IMR-90 (cell line): ENCODE data around the gene TNNC1. TPM values are rescaled to one million over a fixed set of nuclear protein-coding genes. Genes with fewer than 3 reads are reported as not detected.

ENCODE experiments used
- ATAC-seq: fragments of 200-7000 bp; cut with Tn5 transposase; 2 replicates; pipeline ENCODE4 v1.9.1; 2020; ENCODE audit warnings: low read depth, mild to moderate bottlenecking, moderate library complexity
- BruUV-seq: library from RNA; stranded (reverse); fragments of 400-500 nt; replicated peaks from 2 replicates; lab custom pipeline; 2021; lab: Mats Ljungman, UMichigan
- CTCF ChIA-PET: fragments of 300-600 bp; formaldehyde crosslinking; extraction: SDS; loops from one replicate; lab custom pipeline; 2021; ENCODE audit warnings: antibody characterized with exemption; lab: Yijun Ruan, JAX
- POLR2A ChIA-PET: fragments of 300-600 bp; sonication (Branson Sonifier 250); formaldehyde crosslinking; loops from one replicate; lab custom pipeline; 2022; ENCODE audit warnings: antibody characterized with exemption; ENCODE audit not compliant: unreplicated experiment; lab: Charles Lee
- DNase-seq: peaks from one replicate; pipeline ENCODE4 v3.0.0; 2013
- H2AFZ ChIP-seq: replicated peaks from 2 replicates; pipeline ENCODE3; 2013; ENCODE audit warnings: low read length, mild to moderate bottlenecking; ENCODE audit not compliant: poor library complexity
- H2AK5ac ChIP-seq: 2 replicates; pipeline ENCODE4 v1.6.1; 2013; ENCODE audit warnings: low read depth, low read length, inconsistent platforms
- H2AK9ac ChIP-seq: replicated peaks from 2 replicates; pipeline ENCODE3; 2013; ENCODE audit warnings: mild to moderate bottlenecking, low read depth, low read length, moderate library complexity; ENCODE audit not compliant: poor library complexity
- H2BK120ac ChIP-seq: 2 replicates; pipeline ENCODE4 v1.6.1; 2013; ENCODE audit warnings: low read depth, low read length, inconsistent platforms
- H2BK15ac ChIP-seq: 3 replicates; pipeline ENCODE4 v1.6.1; 2013; ENCODE audit warnings: low read depth, low read length, inconsistent platforms
- H2BK20ac ChIP-seq: 2 replicates; pipeline ENCODE4 v1.6.1; 2013; ENCODE audit warnings: low read depth, mild to moderate bottlenecking, inconsistent platforms, low read length, moderate library complexity
- H2BK5ac ChIP-seq: 2 replicates; pipeline ENCODE4 v1.6.1; 2013; ENCODE audit warnings: mild to moderate bottlenecking, low read depth, low read length, inconsistent platforms; ENCODE audit not compliant: poor library complexity, severe bottlenecking
- H3K14ac ChIP-seq: replicated peaks from 2 replicates; pipeline ENCODE4 v1.6.1; 2013; ENCODE audit warnings: low read depth, low read length, inconsistent platforms
- H3K18ac ChIP-seq: 2 replicates; pipeline ENCODE4 v1.6.1; 2013; ENCODE audit warnings: low read depth, low read length, control low read depth
- H3K23ac ChIP-seq: 2 replicates; pipeline ENCODE4 v1.6.1; 2013; ENCODE audit warnings: low read depth, low read length, inconsistent platforms
- H3K27ac ChIP-seq: 2 replicates; pipeline ENCODE4 v1.5.1; 2013; ENCODE audit warnings: mild to moderate bottlenecking, control low read depth, low read length; ENCODE audit not compliant: insufficient read depth
- H3K27me3 ChIP-seq: 2 replicates; pipeline ENCODE4 v1.6.1; 2013; ENCODE audit warnings: low read length; ENCODE audit not compliant: control insufficient read depth, insufficient read depth
- H3K36me3 ChIP-seq: 2 replicates; pipeline ENCODE4 v1.6.1; 2013; ENCODE audit warnings: low read length, mixed read lengths; ENCODE audit not compliant: control insufficient read depth, insufficient read depth
- H3K4ac ChIP-seq: 2 replicates; pipeline ENCODE4 v1.6.1; 2013; ENCODE audit warnings: low read depth, low read length, inconsistent platforms
- H3K4me1 ChIP-seq: 2 replicates; pipeline ENCODE4 v1.6.1; 2013; ENCODE audit warnings: low read length, mixed read lengths; ENCODE audit not compliant: control insufficient read depth, insufficient read depth
- H3K4me2 ChIP-seq: 2 replicates; pipeline ENCODE4 v1.6.1; 2013; ENCODE audit warnings: low read depth, mild to moderate bottlenecking, control low read depth, low read length, moderate library complexity
- H3K4me3 ChIP-seq: 2 replicates; pipeline ENCODE4 v1.5.1; 2013; ENCODE audit warnings: low read depth, mild to moderate bottlenecking, control low read depth, low read length, moderate library complexity; ENCODE audit not compliant: insufficient read depth
- H3K56ac ChIP-seq: 2 replicates; pipeline ENCODE4 v1.6.1; 2013; ENCODE audit warnings: low read length, inconsistent platforms; ENCODE audit not compliant: insufficient read depth; ENCODE audit errors: extremely low read depth
- H3K79me1 ChIP-seq, 2 experiments: 2 replicates each; pipeline ENCODE4 v1.6.1; 2013; ENCODE audit warnings: low read length in 2 of 2, inconsistent platforms in 1 of 2, low read depth in 1 of 2
- H3K9ac ChIP-seq: 2 replicates; pipeline ENCODE4 v1.6.1; 2013; ENCODE audit warnings: low read depth, low read length, control low read depth
- H3K9me1 ChIP-seq: 2 replicates; pipeline ENCODE4 v1.6.1; 2013; ENCODE audit warnings: low read length, inconsistent platforms; ENCODE audit not compliant: insufficient read depth
- H3K9me3 ChIP-seq: 2 replicates; pipeline ENCODE4 v1.6.1; 2013; ENCODE audit warnings: low read length; ENCODE audit not compliant: control insufficient read depth, insufficient read depth
- H4K20me1 ChIP-seq: 2 replicates; pipeline ENCODE4 v1.6.1; 2013; ENCODE audit warnings: low read length, inconsistent platforms; ENCODE audit not compliant: insufficient read depth
- H4K5ac ChIP-seq: 2 replicates; pipeline ENCODE4 v1.6.1; 2013; ENCODE audit warnings: mild to moderate bottlenecking, low read depth, low read length, control low read depth
- H4K8ac ChIP-seq, 2 experiments: 2 replicates each; pipeline ENCODE4 v1.6.1; 2013; ENCODE audit warnings: low read depth in 2 of 2, low read length in 2 of 2, control low read depth in 1 of 2, inconsistent platforms in 1 of 2
- H4K91ac ChIP-seq: 2 replicates; pipeline ENCODE4 v1.6.1; 2013; ENCODE audit warnings: low read depth, low read length, inconsistent platforms; ENCODE audit not compliant: insufficient read depth
- BHLHE40 ChIP-seq: fragments of 150-350 bp; IDR thresholded peaks from 2 replicates; pipeline ENCODE4 v1.6.1; 2016; ENCODE audit warnings: mild to moderate bottlenecking, low read depth, low read length
- CEBPB ChIP-seq: IDR thresholded peaks from 2 replicates; pipeline ENCODE4 v1.6.1; 2012; ENCODE audit warnings: low read depth, low read length, improper control_type of control experiment
- CHD1 ChIP-seq: IDR thresholded peaks from 2 replicates; pipeline ENCODE4 v1.6.1; 2012; ENCODE audit warnings: low read depth, low read length, improper control_type of control experiment
- CTCF ChIP-seq: conservative IDR thresholded peaks from 2 replicates; pipeline ENCODE4 v1.5.1; 2012; ENCODE audit warnings: mild to moderate bottlenecking, low read depth, low read length, improper control_type of control experiment
- ELK1 ChIP-seq: fragments of 150-350 bp; IDR thresholded peaks from 2 replicates; pipeline ENCODE4 v1.6.1; 2016; ENCODE audit warnings: low read depth, mild to moderate bottlenecking, low read length, moderate library complexity, borderline replicate concordance
- FOS ChIP-seq: fragments of 150-350 bp; IDR thresholded peaks from 2 replicates; pipeline ENCODE4 v1.6.1; 2016; ENCODE audit warnings: low read depth, low read length
- MAFK ChIP-seq: IDR thresholded peaks from 2 replicates; pipeline ENCODE4 v1.6.1; 2012; ENCODE audit warnings: low read depth, low read length, improper control_type of control experiment
- MAZ ChIP-seq: IDR thresholded peaks from 2 replicates; pipeline ENCODE4 v1.6.1; 2012; ENCODE audit warnings: low read depth, mild to moderate bottlenecking, low read length, improper control_type of control experiment, moderate library complexity, borderline replicate concordance
- MXI1 ChIP-seq: IDR thresholded peaks from 2 replicates; pipeline ENCODE4 v1.6.1; 2012; ENCODE audit warnings: low read depth, mild to moderate bottlenecking, low read length, moderate library complexity, borderline replicate concordance
- NFE2L2 ChIP-seq: fragments of 150-350 bp; IDR thresholded peaks from 2 replicates; pipeline ENCODE4 v1.6.1; 2016; ENCODE audit warnings: low read depth, mild to moderate bottlenecking, low read length
- POLR2A ChIP-seq: IDR thresholded peaks from 2 replicates; pipeline ENCODE4 v1.6.1; 2012; ENCODE audit warnings: mild to moderate bottlenecking, low read depth, low read length
- RAD21 ChIP-seq: IDR thresholded peaks from 2 replicates; pipeline ENCODE4 v1.6.1; 2012; ENCODE audit warnings: low read length, improper control_type of control experiment
- RCOR1 ChIP-seq: IDR thresholded peaks from 2 replicates; pipeline ENCODE4 v1.6.1; 2012; ENCODE audit warnings: mild to moderate bottlenecking, low read length, improper control_type of control experiment; ENCODE audit not compliant: insufficient replicate concordance
- RFX5 ChIP-seq: IDR thresholded peaks from 2 replicates; pipeline ENCODE4 v1.8.0; 2012; ENCODE audit warnings: low read depth, mild to moderate bottlenecking, low read length, moderate library complexity
- SMC3 ChIP-seq: fragments of 150-350 bp; IDR thresholded peaks from 2 replicates; pipeline ENCODE4 v1.6.1; 2016; ENCODE audit warnings: low read depth, mild to moderate bottlenecking, antibody characterized with exemption, low read length, moderate library complexity
- WGBS, 2 experiments: methylation state at CpG; one replicate each; pipeline versions ENCODE4 v1.1.5 to v1.1.7; 2013; ENCODE audit warnings: missing lambda C conversion rate in 2 of 2; ENCODE audit not compliant: insufficient read length in 1 of 2; ENCODE audit errors: extremely low coverage in 2 of 2; 5-methylcytosine and 5-hydroxymethylcytosine counted together
- dilution Hi-C: fragments of 300-500 bp; cut with HindIII; formaldehyde crosslinking; loops from one replicate; pipeline ENCODE4 v1.14.3; 2018; ENCODE audit warnings: low sequenced_read_pairs; ENCODE audit not compliant: unreplicated experiment
- in situ Hi-C: fragments of 300-500 bp; cut with MboI; formaldehyde crosslinking; loops from 3 replicates; pipeline ENCODE4 v1.14.3; 2019; ENCODE audit warnings: low sequenced_read_pairs, inconsistent platforms, mixed read lengths
- intact Hi-C: fragments of 100-400 bp; cut with micrococcal nuclease; formaldehyde crosslinking; loops from 2 replicates; pipeline ENCODE4 v1.10.0; 2022
- polyA plus RNA-seq, 3 experiments: library from polyadenylated mRNA; depleted of rRNA; stranded (reverse); fragments of >200 nt; gene quantifications; 2 replicates each; pipeline ENCODE4 v1.2.3, GENCODE V29; 2012; ENCODE audit warnings: low replicate concordance in 1 of 3
- total RNA-seq: library from RNA; depleted of rRNA; stranded (reverse); fragments of >200 nt; gene quantifications from 2 replicates; pipeline ENCODE4 v1.2.3, GENCODE V29; 2012
- TF ChIP-seq, protein P1 (sequence below): fragments of 150-350 bp; IDR thresholded peaks from 2 replicates; pipeline ENCODE4 v1.6.1; 2017; ENCODE audit warnings: mild to moderate bottlenecking, antibody characterized with exemption, low read length, low read depth

The TNNC1 gene
- total and polyA plus RNA-seq, 2 of the 4 experiments (the other 2 are of a cell fraction), result 1.3 to 4.6 TPM

DNA sequence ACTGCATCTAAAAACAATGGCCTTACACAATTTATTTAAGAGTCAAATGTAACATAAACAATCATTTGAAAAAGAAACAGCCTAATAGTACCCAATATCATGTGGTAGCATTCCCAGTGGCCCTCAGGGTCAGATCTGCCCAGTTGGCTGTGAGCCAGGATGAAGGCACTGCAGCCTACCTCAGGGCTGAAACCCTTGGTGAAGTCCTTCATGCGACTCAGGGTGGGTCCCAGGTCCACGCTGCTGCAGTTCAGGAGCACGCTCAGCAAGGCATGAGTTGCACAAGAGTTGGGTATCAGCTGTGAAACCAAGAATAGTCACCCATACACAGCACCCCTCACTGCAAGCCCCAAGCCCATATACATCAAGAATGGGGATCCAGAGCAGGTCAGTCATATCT is 46.1 kb downstream of the TNNC1 start:
- Histone ChIP-seq H3K4me3 (no peak overlapping the region), H2AK5ac (no peak overlapping the region), H2BK20ac (no peak overlapping the region), H4K5ac (no peak overlapping the region), H3K79me1 (peaks cover 33 to 57% of the 10 kb centered on the region in 2 experiments), H3K27me3 (no peaks in the 10 kb centered on the region), H2BK120ac (no peak overlapping the region), H2BK5ac (no peak overlapping the region), H3K9me3 (no peaks in the 10 kb centered on the region), H2AK9ac (peak overlapping the region; percentile 25), H3K4me2 (no peak overlapping the region), H3K9ac (no peak overlapping the region), H4K8ac (no peak overlapping the region), H4K20me1 (0 out of 2 replicates have a peak, but pooled peaks cover 2% of the 10 kb centered on the region), H3K14ac (no peak overlapping the region), H3K36me3 (peaks cover 52% of the 10 kb centered on the region), H3K56ac (no peak overlapping the region), H4K91ac (no peak overlapping the region), H2BK15ac (no peak overlapping the region), H3K4ac (no peak overlapping the region), H3K27ac (no peak overlapping the region), H2AFZ (no peak overlapping the region), H3K9me1 (0 out of 2 replicates have a peak, but pooled peaks cover 9% of the 10 kb centered on the region), H3K23ac (no peak overlapping the region), H3K18ac (no peak overlapping the region), H3K4me1 (peaks cover 18% of the 10 kb centered on the region)
- TF ChIP-seq MAZ (no peak), CTCF (no peak), CEBPB (no peak), RAD21 (no peak), POLR2A (no peak), FOS (no peak), CHD1 (no peak), BHLHE40 (no peak), SMC3 (no peak), ELK1 (no peak), RCOR1 (no peak), NFE2L2 (no peak), MAFK (no peak), MXI1 (no peak), RFX5 (no peak)
- TF ChIP-seq, protein P1, sequence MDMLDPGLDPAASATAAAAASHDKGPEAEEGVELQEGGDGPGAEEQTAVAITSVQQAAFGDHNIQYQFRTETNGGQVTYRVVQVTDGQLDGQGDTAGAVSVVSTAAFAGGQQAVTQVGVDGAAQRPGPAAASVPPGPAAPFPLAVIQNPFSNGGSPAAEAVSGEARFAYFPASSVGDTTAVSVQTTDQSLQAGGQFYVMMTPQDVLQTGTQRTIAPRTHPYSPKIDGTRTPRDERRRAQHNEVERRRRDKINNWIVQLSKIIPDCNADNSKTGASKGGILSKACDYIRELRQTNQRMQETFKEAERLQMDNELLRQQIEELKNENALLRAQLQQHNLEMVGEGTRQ, result no peak
- DNase-seq, result no peak
- WGBS, 2 experiments, result no CpG with 5 or more reads among the region's 3 CpGs
- in situ Hi-C loops (no loop called here), dilution Hi-C loops (no loop called here), intact Hi-C loops (no loop called here)
- ATAC-seq, result no peak
- ChIA-PET POLR2A (no interaction called here), CTCF (no interaction called here)
- no TSS peak for BruUV-seq
